PFSK-1 (cell line): Measurements from ENCODE around the gene OR14A16.

Experiments
- FOXP2 ChIP-seq: optimal IDR thresholded peaks from 2 replicates; pipeline ENCODE3; 2011; ENCODE audit warnings: borderline replicate concordance, control low read depth, inconsistent platforms; ENCODE audit not compliant: insufficient read depth; ENCODE audit errors: extremely low read length, extremely low read depth
- POLR2AphosphoS5 ChIP-seq: IDR thresholded peaks from 2 replicates; pipeline ENCODE4 v1.6.1; 2012; ENCODE audit warnings: low read depth, mild to moderate bottlenecking, control low read depth, low read length, moderate library complexity
- REST ChIP-seq, 2 experiments: IDR thresholded peaks; 2 replicates each; pipeline versions ENCODE4 v1.6.1 to v1.8.0; 2011 to 2012; ENCODE audit warnings: low read depth in 2 of 2, low read length in 2 of 2, control low read depth in 1 of 2, inconsistent platforms in 1 of 2, mild to moderate bottlenecking in 1 of 2, moderate library complexity in 1 of 2; ENCODE audit not compliant: insufficient read depth in 1 of 2
- SIN3A ChIP-seq: IDR thresholded peaks from 2 replicates; pipeline ENCODE4 v1.6.1; 2012; ENCODE audit warnings: mild to moderate bottlenecking, low read length, moderate library complexity, borderline replicate concordance; ENCODE audit not compliant: insufficient read depth
- TAF1 ChIP-seq: IDR thresholded peaks from 2 replicates; pipeline ENCODE4 v1.6.1; 2012; ENCODE audit warnings: low read length, control low read depth, borderline replicate concordance; ENCODE audit not compliant: insufficient read depth

GRCh38 chr1:247824023-247824422, at the start of gene OR14A16:
- no peak for TF ChIP-seq SIN3A
- TF ChIP-seq TAF1 = no peak
- TF ChIP-seq POLR2AphosphoS5 = no peak
- TF ChIP-seq REST (IDR thresholded peaks at IDR 0.05; ENCODE audit: insufficient read depth in 1 of 2, low read depth in 2 of 2, low read length in 2 of 2) = no peak
- no peak for TF ChIP-seq FOXP2
